Cardiac fibroblast (primary cell): ENCODE measurements around the gene SMG7.
"Not testable (repeated sequence)": the region's sequence is repeated elsewhere in the genome, so short reads cannot be mapped to it uniquely, and the experiment has no call there.

Source experiments
- DNase-seq, 2 donors: peaks; one replicate each; pipeline versions ENCODE4 v3.0.0 to v3.0.0-alpha.2; 2010; ENCODE audit warnings: low read depth in 2 of 2
- H3K4me3 ChIP-seq, 2 donors: replicated peaks in 1 of 2; 1 replicate in 1 of 2; 2 replicates in 1 of 2; pipeline ENCODE4 v1.5.1; 2011; ENCODE audit warnings: low read depth in 2 of 2, low read length in 2 of 2, mild to moderate bottlenecking in 2 of 2, moderate library complexity in 1 of 2
- CTCF ChIP-seq: IDR thresholded peaks from one replicate; pipeline ENCODE4 v1.5.1; 2011; ENCODE audit warnings: low read depth, mild to moderate bottlenecking, low read length, inconsistent platforms

The SMG7 gene

DNA sequence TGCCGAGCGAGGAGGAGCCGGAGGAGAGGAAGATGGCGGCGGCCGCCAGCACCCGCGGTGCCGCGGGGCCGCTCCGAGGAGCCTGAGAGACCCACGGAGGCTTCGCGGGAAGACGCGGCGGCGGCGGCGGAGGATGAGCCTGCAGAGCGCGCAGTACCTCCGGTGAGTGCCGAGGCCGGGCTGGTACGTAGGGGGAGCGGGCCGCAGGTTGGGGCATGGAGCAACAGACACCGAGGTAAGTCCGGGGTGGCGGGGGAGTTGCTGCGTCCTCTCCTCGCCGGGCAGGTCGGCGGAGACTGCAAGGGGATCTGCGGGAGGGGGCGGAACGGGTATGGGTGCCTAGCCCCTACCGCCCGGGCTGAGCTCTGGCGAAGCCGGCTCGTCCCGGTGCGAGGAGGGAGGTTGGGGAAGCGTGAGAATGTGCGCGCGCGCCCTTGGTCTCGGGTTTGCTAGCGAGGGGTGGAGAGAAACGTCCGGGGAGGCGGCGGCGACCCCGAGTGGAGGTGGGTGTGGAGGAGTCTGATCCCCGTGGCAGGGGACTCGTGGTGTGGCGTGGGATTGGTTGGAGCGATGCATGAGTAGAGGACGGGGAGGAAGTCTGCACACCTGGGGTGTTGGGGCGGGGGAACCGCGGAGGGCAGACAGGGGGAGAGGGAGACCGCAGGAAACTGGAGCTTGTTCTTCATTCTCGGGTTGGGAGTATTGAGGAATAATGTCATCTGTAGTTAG, at the start of gene SMG7:
SMG7 (plus strand) TSS at position 12 of the 729 bp plus-strand sequence; CDS start at position 134, 122 bp downstream.
- H3K4me3 ChIP-seq: peak within 1 kb of the TSS; percentile 90 to 98
- DNase-seq: peak; percentile 12 to 24
- TF ChIP-seq CTCF: no peak

- no peak overlapping the region for H3K4me3 ChIP-seq
- no peak for TF ChIP-seq CTCF
- DNase-seq: no peak
These were observed 48.8 kb upstream of the SMG7 start for GRCh38 chr1:183423541-183423940.

DNA sequence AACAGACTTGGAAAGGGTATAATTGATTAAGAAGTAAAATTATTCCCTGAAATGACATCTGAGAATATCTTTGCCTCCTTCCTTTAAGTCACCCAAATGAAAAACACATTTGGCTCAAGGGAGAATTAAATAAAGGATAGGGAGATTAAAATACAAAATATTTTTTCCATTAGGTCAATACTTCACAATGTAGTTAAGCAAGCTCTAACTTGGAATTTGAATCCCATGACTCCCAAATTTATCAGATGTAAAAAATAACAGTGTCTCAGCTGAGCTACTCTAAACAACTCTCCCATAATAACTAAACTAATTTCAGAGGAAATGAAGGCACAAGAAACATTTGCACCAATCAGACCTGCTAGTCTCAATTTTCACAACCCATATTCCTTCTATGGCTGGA, 47.6 kb upstream of the SMG7 start:
- no peak for TF ChIP-seq CTCF
- no peak for DNase-seq
- H3K4me3 ChIP-seq: no peak overlapping the region

DNA sequence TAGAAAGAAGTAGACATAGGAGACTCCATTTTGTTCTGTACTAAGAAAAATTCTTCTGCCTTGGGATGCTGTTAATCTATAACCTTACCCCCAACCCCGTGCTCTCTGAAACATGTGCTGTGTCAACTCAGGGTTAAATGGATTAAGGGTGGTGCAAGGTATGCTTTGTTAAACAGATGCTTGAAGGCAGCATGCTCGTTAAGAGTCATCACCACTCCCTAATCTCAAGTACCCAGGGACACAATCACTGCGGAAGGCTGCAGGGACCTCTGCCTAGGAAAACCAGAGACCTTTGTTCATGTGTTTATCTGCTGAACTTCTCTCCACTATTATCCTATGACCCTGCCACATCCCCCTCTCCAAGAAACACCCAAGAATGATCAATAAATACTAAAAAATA, 44.7 kb upstream of the SMG7 start:
- DNase-seq: not testable (repeated sequence)

DNA sequence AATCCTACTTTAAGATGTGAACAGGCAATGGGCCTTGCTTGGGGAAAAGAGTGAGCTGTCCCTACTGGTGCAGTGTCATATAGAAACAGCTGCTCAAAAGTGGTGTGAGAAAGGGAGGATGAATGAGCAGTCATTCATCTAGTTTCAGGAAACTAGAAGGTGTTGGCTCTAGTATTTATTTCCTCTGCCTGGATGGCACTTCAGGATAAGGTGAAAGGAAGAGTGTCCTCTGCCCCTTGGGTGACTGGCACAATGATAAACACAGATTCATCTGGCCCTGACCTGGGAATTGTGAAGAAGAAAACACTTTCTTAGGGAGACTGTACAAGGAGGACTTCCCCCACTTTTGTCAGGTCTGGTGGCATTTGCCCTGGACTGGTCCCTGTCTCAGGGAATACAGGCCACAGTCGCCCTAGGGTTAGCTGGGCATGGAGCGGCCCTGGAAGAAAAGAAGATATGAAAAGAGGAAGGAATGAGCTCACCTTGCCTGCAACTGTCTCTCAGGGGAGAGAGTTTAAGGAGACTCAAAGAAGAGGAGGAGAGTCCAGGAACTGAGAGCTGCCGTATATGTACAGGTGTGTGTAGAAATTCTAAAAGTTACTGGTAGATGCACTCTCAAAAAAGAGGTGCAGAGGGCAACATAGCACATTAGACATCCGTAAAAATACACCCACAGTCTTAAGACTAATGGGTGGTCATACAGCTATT, 40.3 kb upstream of the SMG7 start:
- no peak for DNase-seq
- no peak overlapping the region for H3K4me3 ChIP-seq
- TF ChIP-seq CTCF: no peak

More for the DNA sequence above, 44.7 kb upstream of the SMG7 start:
- not testable (repeated sequence) for H3K4me3 ChIP-seq

DNA sequence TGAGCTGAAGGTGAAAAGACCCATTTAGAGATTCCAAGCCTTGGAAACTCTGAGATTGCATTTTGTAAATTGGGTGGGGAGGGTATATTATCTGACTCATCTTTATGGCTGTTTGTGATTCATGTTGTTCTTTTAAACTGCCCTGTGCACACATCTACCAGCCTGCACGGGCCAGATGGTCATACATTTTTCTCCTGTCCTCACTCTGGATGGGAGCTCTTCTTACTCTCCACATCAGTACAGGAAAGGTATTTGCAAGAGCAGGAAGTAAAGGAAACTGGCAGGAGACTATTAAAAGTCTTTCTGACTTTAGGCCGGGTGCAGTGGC, 39.8 kb upstream of the SMG7 start:
- no peak overlapping the region for H3K4me3 ChIP-seq
- no peak for TF ChIP-seq CTCF
- DNase-seq: peak in 1 of 2 donors; percentile 12

GRCh38 chr1:183433703-183434102, 38.6 kb upstream of the SMG7 start:
- DNase-seq: no peak
- H3K4me3 ChIP-seq: no peak overlapping the region
- no peak for TF ChIP-seq CTCF
